Astrocyte of the cerebellum (primary cell): ENCODE results near the gene SLC1A6.

Experiments
- DNase-seq: peaks from one replicate; pipeline ENCODE4 v3.0.0-alpha.2; 2011; ENCODE audit warnings: low read depth
- H3K4me3 ChIP-seq: 2 replicates; pipeline ENCODE4 v1.5.1; 2011; ENCODE audit warnings: mild to moderate bottlenecking, low read depth, low read length, moderate library complexity
- in situ Hi-C: cut with HindIII; loops from 2 replicates; pipeline ENCODE4 v1.10.0; 2017; ENCODE audit warnings: low sequenced_read_pairs
- TF ChIP-seq, protein P1 (sequence below): IDR thresholded peaks from 2 replicates; pipeline ENCODE4 v1.5.1; 2012; ENCODE audit warnings: low read length, low read depth, moderate library complexity, mild to moderate bottlenecking; ENCODE audit errors: missing control alignments

SLC1A6 gene

DNA sequence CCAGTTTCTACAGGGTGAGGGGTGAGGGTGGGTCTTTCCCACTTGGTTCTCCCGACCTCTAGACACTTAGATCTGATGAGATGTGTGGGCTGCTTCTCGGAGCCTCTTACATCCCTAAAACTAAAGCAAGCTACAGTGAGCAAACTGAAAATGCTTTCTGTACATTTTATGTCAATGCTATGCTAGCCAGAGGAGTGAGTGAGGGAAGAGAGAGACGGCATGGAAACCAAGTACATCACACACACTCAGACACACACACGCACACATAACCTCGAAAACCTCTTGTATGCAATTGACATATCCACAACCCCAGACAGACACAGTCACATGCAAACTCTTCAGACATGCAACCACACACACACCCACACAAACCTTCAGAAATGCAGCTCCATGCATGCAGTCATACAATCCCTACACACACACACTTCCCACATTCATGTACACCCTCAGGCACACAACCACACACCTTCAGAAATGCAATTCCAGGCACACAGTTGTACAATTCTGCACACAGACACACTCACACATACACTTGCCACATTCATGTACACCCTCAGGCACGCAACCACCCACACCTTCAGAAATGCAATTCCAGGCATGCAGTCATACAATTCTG, 1.4 kb downstream of the SLC1A6 start:
- no peak overlapping the region for H3K4me3 ChIP-seq
- in situ Hi-C loops: no loop called here
- TF ChIP-seq, protein P1, sequence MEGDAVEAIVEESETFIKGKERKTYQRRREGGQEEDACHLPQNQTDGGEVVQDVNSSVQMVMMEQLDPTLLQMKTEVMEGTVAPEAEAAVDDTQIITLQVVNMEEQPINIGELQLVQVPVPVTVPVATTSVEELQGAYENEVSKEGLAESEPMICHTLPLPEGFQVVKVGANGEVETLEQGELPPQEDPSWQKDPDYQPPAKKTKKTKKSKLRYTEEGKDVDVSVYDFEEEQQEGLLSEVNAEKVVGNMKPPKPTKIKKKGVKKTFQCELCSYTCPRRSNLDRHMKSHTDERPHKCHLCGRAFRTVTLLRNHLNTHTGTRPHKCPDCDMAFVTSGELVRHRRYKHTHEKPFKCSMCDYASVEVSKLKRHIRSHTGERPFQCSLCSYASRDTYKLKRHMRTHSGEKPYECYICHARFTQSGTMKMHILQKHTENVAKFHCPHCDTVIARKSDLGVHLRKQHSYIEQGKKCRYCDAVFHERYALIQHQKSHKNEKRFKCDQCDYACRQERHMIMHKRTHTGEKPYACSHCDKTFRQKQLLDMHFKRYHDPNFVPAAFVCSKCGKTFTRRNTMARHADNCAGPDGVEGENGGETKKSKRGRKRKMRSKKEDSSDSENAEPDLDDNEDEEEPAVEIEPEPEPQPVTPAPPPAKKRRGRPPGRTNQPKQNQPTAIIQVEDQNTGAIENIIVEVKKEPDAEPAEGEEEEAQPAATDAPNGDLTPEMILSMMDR: no peak
- DNase-seq: no peak

DNA sequence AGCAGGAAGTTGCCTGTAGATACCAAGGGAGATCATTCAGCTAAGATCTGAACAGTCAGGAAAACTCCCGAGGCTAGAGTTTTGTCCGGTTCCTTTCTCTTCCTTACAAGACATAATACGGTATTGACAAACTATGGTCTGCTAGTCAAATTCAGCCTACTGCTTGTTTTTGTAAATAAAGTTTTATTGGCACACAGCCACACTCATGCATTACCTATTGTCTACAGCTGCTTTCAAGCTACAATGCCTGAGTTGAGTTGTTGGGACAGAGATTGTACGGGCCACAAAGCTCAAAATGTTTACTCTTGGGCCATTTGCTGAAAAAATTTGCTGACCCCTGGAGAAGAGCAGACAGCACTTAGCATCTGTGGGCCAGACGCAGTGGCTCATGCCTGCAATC, 2.5 kb downstream of the SLC1A6 start:
- no peak overlapping the region for H3K4me3 ChIP-seq
- DNase-seq: no peak
- in situ Hi-C loops: no loop called here
- TF ChIP-seq, protein P1: no peak

DNA sequence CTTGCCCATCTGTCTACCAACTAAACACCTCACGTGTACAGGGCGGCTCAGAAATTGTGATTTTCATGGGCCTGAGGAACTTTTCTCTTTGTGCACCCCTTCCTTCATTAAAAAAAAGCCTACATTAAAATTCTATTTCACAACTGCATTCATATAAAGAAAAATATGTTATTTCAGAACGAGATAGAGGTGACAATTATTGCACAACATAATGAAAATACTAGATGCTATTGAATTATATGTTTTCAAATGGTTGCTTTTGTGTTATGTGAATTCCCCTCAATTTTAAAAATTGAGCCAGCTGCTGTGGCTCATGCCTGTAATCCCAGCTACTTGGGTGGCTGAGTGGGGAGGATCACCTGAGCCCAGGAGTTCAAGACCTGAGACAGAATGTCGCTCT, 5.2 kb downstream of the SLC1A6 start:
- TF ChIP-seq, protein P1: no peak
- no peak for DNase-seq
- no peak overlapping the region for H3K4me3 ChIP-seq
- in situ Hi-C loops: no loop called here

DNA sequence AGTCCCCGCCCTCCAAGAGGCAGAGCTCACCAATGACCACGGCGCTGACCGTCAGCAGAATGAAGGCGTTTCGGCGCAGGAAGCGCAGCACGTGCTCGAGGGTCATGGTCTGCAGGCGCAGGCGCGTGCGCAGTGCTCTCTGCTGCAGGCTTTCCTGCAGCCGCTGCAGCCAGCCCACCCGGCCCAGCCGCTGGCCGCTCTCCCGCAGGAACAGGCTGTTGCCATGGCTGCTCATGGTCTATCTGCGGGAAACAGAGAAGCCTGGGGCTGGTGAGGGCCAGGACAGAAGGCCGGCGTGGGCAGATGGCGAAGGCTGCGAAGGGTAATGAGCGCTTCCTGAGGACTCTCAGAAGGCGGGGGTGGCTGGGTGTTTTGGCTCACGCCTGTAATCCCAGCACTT, 7.0 kb downstream of the SLC1A6 start:
- H3K4me3 ChIP-seq: no peak overlapping the region
- no peak for DNase-seq
- TF ChIP-seq, protein P1: no peak
- in situ Hi-C loops: no loop called here

DNA sequence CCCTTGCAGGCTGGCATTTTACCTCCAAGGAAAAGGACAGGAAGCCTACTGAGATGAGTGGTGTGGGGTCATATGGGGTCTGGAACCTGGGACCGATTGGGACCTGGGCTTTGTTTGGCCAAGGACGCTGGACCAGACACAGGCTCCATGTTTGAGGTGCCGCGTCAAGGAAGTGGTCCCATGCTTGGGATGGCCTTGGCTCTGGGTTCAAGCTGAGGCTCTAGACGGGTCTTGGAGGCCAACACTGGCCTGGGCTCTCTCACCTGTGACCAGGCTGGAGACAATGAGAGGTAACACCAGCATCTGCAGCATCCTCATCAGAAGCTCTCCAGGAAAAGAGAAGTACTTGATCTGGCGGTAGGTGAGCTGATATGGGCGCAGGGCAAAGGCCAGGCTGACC, 8.2 kb downstream of the SLC1A6 start:
- TF ChIP-seq, protein P1: no peak
- in situ Hi-C loops: no loop called here
- no peak overlapping the region for H3K4me3 ChIP-seq
- no peak for DNase-seq

DNA sequence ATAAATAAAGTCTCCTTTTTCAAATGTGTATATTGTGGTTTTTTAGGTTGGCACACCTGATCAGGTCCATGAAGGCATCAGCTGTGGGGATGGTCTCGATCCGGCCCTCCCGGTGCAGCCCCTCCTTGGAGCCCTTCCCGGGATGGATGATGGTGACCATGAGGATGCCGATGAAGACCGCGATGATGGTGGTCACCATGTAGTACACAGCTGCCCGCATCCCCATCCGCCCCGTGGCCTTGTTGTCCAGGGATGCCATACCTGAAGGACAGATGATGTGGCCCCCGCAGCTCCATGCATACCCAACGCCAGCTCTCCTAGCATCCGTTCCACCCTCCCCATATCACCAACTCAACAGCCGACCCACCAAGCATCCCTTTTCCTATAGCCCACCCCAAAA, 11.4 kb downstream of the SLC1A6 start:
- TF ChIP-seq, protein P1: no peak
- DNase-seq: no peak
- H3K4me3 ChIP-seq: no peak overlapping the region
- in situ Hi-C loops: no loop called here
